Activated B cell treated with CpG ODN at 0.5 μM for 24 hours (primary cell): ENCODE data around the gene HCN1. TPM values are rescaled to one million over a fixed set of nuclear protein-coding genes. Genes with fewer than 3 reads are reported as not detected.

ENCODE experiments used
- ATAC-seq: fragments of 200-7000 bp; cut with Tn5 transposase; one replicate; pipeline ENCODE4 v1.10.0; 2021; ENCODE audit warnings: low read depth, mild to moderate bottlenecking, moderate library complexity
- CTCF ChIA-PET: fragments of 350-600 bp; sonication (Branson Sonifier 250); formaldehyde crosslinking; loops from one replicate; lab custom pipeline; 2021; ENCODE audit warnings: antibody characterized with exemption; lab: Charles Lee
- POLR2A ChIA-PET: fragments of 350-600 bp; sonication (Branson Sonifier 250); formaldehyde crosslinking; loops from one replicate; lab custom pipeline; 2021; ENCODE audit warnings: antibody characterized with exemption; lab: Charles Lee
- DNase-seq: peaks from one replicate; pipeline ENCODE4 v3.0.0; 2022
- H3K27ac Mint-ChIP-seq: one replicate; pipeline ENCODE4 v1.8.0; 2020; ENCODE audit warnings: mixed read lengths
- H3K27me3 Mint-ChIP-seq: one replicate; pipeline ENCODE4 v1.8.0; 2021; ENCODE audit warnings: mixed read lengths
- H3K36me3 Mint-ChIP-seq: one replicate; pipeline ENCODE4 v1.8.0; 2021; ENCODE audit warnings: low read depth, mixed read lengths
- H3K4me1 Mint-ChIP-seq: one replicate; pipeline ENCODE4 v1.8.0; 2021; ENCODE audit warnings: mixed read lengths
- H3K4me3 Mint-ChIP-seq: one replicate; pipeline ENCODE4 v1.8.0; 2020; ENCODE audit warnings: mild to moderate bottlenecking, mixed read lengths
- H3K9me3 Mint-ChIP-seq: one replicate; pipeline ENCODE4 v1.8.0; 2020; ENCODE audit warnings: mixed read lengths
- intact Hi-C: fragments of 100-400 bp; cut with micrococcal nuclease; formaldehyde crosslinking; loops from one replicate; pipeline ENCODE4 v1.15.1; 2024
- total RNA-seq: library from RNA; stranded (reverse); gene quantifications from 2 replicates; pipeline ENCODE4 v1.2.3, GENCODE V29; 2022
- TF ChIP-seq, protein P1 (sequence below): fragments of 200-600 bp; IDR thresholded peaks from one replicate; pipeline ENCODE4 v1.8.0; 2022; ENCODE audit warnings: antibody characterized with exemption, mild to moderate bottlenecking

The HCN1 gene
- total RNA-seq, 1 donor from 2014 or later, result not detected

DNA sequence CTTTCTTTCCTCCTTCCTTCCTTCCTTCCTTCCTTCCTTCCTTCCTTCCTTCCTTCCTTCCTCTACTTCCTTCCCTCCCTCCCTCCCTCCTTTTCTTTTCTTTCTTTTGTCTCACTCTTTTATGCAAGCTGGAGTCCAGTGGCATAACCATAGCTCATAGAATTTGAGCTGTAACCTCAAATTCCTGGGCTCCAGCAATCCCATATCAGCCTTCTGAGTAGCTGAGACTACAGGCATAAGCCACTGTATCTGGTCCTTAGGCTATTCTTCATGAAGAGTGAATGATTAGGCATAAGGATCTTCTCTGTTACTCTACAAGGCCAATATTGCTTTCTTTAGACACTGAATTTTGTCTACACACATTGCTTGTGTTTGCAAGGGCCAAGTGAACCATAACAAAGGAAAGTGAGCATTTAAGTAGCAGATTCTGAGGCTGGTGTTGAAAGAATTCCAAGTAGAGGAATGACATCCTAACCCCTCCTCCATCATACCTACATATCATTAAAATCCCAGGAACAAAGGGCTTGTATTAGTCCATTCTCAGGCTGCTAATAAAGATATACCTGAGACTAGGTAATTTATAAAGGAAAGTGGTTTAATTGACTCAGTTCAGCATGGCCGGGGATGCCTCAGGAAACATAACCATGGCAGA lies 293.2 kb downstream of the HCN1 start:
- H3K36me3 Mint-ChIP-seq, result no peaks in the 10 kb centered on the region
- ATAC-seq (no peak), DNase-seq (no peak)
- POLR2A ChIA-PET, result no interaction called here
- no peak overlapping the region for H3K4me3 Mint-ChIP-seq
- H3K27ac Mint-ChIP-seq, result no peak overlapping the region
- TF ChIP-seq, protein P1, sequence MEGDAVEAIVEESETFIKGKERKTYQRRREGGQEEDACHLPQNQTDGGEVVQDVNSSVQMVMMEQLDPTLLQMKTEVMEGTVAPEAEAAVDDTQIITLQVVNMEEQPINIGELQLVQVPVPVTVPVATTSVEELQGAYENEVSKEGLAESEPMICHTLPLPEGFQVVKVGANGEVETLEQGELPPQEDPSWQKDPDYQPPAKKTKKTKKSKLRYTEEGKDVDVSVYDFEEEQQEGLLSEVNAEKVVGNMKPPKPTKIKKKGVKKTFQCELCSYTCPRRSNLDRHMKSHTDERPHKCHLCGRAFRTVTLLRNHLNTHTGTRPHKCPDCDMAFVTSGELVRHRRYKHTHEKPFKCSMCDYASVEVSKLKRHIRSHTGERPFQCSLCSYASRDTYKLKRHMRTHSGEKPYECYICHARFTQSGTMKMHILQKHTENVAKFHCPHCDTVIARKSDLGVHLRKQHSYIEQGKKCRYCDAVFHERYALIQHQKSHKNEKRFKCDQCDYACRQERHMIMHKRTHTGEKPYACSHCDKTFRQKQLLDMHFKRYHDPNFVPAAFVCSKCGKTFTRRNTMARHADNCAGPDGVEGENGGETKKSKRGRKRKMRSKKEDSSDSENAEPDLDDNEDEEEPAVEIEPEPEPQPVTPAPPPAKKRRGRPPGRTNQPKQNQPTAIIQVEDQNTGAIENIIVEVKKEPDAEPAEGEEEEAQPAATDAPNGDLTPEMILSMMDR, result no peak
- no peaks in the 10 kb centered on the region for H3K9me3 Mint-ChIP-seq
- no peaks in the 10 kb centered on the region for H3K4me1 Mint-ChIP-seq
- CTCF ChIA-PET, result no interaction called here
- no peaks in the 10 kb centered on the region for H3K27me3 Mint-ChIP-seq
- intact Hi-C loops, result no loop called here

- ChIA-PET POLR2A (no interaction called here), CTCF (no interaction called here)
- H3K4me3 Mint-ChIP-seq, result no peak overlapping the region
- H3K9me3 Mint-ChIP-seq, result no peaks in the 10 kb centered on the region
- ATAC-seq, result no peak
- DNase-seq, result no peak
- TF ChIP-seq, protein P1, result no peak
- H3K36me3 Mint-ChIP-seq, result no peaks in the 10 kb centered on the region
- H3K27ac Mint-ChIP-seq, result no peak overlapping the region
- H3K27me3 Mint-ChIP-seq, result no peaks in the 10 kb centered on the region
- intact Hi-C loops, result no loop called here
- no peaks in the 10 kb centered on the region for H3K4me1 Mint-ChIP-seq
These were observed 297.1 kb downstream of the HCN1 start for GRCh38 chr5:45399041-45399440.

GRCh38 chr5:45385321-45386058 lies 310.7 kb downstream of the HCN1 start:
- TF ChIP-seq, protein P1, result no peak
- Mint-ChIP-seq H3K27me3 (no peaks in the 10 kb centered on the region), H3K9me3 (peaks cover 7% of the 10 kb centered on the region), H3K36me3 (no peaks in the 10 kb centered on the region), H3K27ac (no peak overlapping the region), H3K4me3 (no peak overlapping the region), H3K4me1 (no peaks in the 10 kb centered on the region)
- ChIA-PET CTCF (no interaction called here), POLR2A (no interaction called here)
- no peak for ATAC-seq
- no peak for DNase-seq
- intact Hi-C loops, result no loop called here

GRCh38 chr5:45383985-45384384 lies 312.2 kb downstream of the HCN1 start:
- ATAC-seq, result no peak
- peaks cover 7% of the 10 kb centered on the region for H3K9me3 Mint-ChIP-seq
- no peaks in the 10 kb centered on the region for H3K36me3 Mint-ChIP-seq
- ChIA-PET CTCF (no interaction called here), POLR2A (no interaction called here)
- intact Hi-C loops, result no loop called here
- H3K27ac Mint-ChIP-seq, result no peak overlapping the region
- TF ChIP-seq, protein P1, result no peak
- H3K27me3 Mint-ChIP-seq, result no peaks in the 10 kb centered on the region
- H3K4me1 Mint-ChIP-seq, result no peaks in the 10 kb centered on the region
- no peak overlapping the region for H3K4me3 Mint-ChIP-seq
- DNase-seq, result no peak

DNA sequence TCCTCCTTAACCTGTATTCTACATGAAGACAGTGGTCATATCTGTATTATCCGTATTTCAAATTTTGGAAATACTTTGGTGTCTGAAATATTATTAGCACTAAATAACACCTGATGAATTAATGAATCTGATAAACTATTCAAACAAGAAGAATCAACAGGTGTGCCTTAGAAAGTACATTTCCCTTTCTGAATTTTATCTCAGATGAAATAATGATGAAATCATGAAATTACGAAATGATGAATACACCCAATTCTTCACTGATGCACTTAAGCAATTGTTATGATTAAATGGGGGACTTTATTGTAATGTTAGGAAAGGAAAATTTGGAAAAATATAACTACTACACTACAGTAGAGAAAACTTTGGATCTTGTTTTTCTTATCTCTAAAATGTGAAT lies 313.6 kb downstream of the HCN1 start:
- Mint-ChIP-seq H3K36me3 (no peaks in the 10 kb centered on the region), H3K27me3 (no peaks in the 10 kb centered on the region), H3K27ac (no peak overlapping the region), H3K4me1 (no peaks in the 10 kb centered on the region), H3K9me3 (peaks cover 6% of the 10 kb centered on the region), H3K4me3 (no peak overlapping the region)
- POLR2A ChIA-PET, result no interaction called here
- CTCF ChIA-PET, result no interaction called here
- TF ChIP-seq, protein P1, result no peak
- ATAC-seq (no peak), DNase-seq (no peak)
- intact Hi-C loops, result no loop called here
